ENCODE measurements around the gene POU2AF2. TPM values are rescaled to one million over a fixed set of nuclear protein-coding genes. Genes with fewer than 3 reads are reported as not detected.

Gene POU2AF2
- total RNA-seq, 1 experiment from 2014 or later = 0.35 TPM

DNA sequence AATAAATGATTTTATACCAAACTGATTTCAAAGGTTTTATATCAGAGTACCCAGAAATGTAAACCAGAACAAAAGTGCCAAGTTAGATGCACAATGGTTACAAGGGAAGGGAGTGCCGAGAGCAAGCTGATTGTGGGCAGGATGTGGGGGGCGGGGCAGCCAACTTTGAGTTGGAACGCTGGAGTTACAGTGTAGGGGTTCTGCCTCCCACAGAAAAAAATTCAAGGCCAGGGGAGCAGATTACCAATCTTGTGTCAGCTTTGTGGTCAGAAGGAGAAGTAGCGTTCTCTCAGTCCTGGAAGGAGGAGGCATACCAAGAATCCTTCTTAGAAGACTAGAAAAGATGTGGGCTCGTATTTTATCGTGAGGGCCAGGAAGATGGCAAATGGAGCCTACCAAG is 15.9 kb upstream of the POU2AF2 start:
- CTCF ChIA-PET = no interaction called here
- Mint-ChIP-seq H3K4me3 (ENCODE audit: low read depth, unreplicated experiment) (no peak overlapping the region), H3K4me1 (ENCODE audit: low read depth, unreplicated experiment) (no peaks in the 10 kb centered on the region), H3K9me3 (ENCODE audit: low read depth, unreplicated experiment) (no peaks in the 10 kb centered on the region), H3K27me3 (ENCODE audit: unreplicated experiment) (no peaks in the 10 kb centered on the region), H3K27ac (ENCODE audit: unreplicated experiment) (no peak overlapping the region), H3K36me3 (ENCODE audit: insufficient read depth, unreplicated experiment) (peaks cover 6% of the 10 kb centered on the region)
- no peak for DNase-seq
- BruUV-seq (replicated peaks) = no TSS peak
- intact Hi-C loops (cut with micrococcal nuclease; ENCODE audit: unreplicated experiment) = loop anchor here (1.0 kb wide), 1 partner anchor 781 kb away; no protein-coding TSS in a partner anchor
- TF ChIP-seq, protein P1, sequence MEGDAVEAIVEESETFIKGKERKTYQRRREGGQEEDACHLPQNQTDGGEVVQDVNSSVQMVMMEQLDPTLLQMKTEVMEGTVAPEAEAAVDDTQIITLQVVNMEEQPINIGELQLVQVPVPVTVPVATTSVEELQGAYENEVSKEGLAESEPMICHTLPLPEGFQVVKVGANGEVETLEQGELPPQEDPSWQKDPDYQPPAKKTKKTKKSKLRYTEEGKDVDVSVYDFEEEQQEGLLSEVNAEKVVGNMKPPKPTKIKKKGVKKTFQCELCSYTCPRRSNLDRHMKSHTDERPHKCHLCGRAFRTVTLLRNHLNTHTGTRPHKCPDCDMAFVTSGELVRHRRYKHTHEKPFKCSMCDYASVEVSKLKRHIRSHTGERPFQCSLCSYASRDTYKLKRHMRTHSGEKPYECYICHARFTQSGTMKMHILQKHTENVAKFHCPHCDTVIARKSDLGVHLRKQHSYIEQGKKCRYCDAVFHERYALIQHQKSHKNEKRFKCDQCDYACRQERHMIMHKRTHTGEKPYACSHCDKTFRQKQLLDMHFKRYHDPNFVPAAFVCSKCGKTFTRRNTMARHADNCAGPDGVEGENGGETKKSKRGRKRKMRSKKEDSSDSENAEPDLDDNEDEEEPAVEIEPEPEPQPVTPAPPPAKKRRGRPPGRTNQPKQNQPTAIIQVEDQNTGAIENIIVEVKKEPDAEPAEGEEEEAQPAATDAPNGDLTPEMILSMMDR (IDR thresholded peaks at IDR 0.05; ENCODE audit: unreplicated experiment) = no peak

DNA sequence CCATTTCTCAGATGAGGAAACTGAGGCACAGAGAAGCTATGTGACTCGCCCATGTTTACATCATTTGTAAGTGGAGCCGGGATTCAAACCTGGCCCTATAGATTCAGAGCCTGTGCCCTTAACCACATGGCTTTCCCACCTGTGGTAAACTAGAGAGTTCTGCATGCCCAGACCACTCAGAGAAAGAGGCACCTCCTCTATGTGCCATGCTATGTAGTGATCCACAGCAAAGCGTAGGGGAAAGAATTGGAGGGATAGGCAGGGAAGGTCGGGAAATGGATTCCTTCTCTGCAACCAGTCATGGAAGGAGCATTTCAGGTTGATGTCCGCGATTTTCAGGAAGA is 15.4 kb upstream of the POU2AF2 start:
- BruUV-seq (replicated peaks) = no TSS peak
- H3K9me3 Mint-ChIP-seq (ENCODE audit: low read depth, unreplicated experiment) = no peaks in the 10 kb centered on the region
- peaks cover 6% of the 10 kb centered on the region for H3K36me3 Mint-ChIP-seq (ENCODE audit: insufficient read depth, unreplicated experiment)
- no peak overlapping the region for H3K27ac Mint-ChIP-seq (ENCODE audit: unreplicated experiment)
- CTCF ChIA-PET = interaction anchor here (0.6 to 1.1 kb wide), 2 partner anchors 758 to 795 kb away, joined by 4 to 6 read pairs; no protein-coding TSS in a partner anchor
- intact Hi-C loops (cut with micrococcal nuclease; ENCODE audit: unreplicated experiment) = loop anchor here (1.0 kb wide), 1 partner anchor 782 kb away; no protein-coding TSS in a partner anchor
- TF ChIP-seq, protein P1 (IDR thresholded peaks at IDR 0.05; ENCODE audit: unreplicated experiment) = no peak
- no peak for DNase-seq
- no peaks in the 10 kb centered on the region for H3K4me1 Mint-ChIP-seq (ENCODE audit: low read depth, unreplicated experiment)
- H3K4me3 Mint-ChIP-seq (ENCODE audit: low read depth, unreplicated experiment) = peak overlapping the region; percentile 64
- H3K27me3 Mint-ChIP-seq (ENCODE audit: unreplicated experiment) = no peaks in the 10 kb centered on the region

DNA sequence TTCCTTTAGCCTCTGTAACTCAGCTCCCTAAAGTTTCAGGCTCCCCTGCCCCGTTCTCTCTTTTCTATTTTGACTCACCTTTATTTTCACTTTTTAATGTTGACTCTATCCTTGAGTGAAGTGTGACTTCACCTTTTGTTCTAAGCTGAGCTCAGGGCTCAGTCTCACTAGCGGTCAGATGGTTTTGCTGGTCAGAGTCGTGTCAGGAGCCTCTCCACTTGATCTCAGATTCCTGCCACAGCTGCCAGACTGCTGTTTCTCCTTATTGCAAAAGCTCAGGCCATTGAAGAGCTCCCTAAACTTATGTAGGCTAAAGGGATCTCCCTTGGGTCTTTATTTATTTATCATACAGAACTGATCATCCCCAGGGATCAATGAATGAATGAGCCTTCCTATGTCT is 13.7 kb upstream of the POU2AF2 start:
- no peak for DNase-seq
- CTCF ChIA-PET = interaction anchor here (1.0 kb wide), 1 partner anchor 797 kb away, joined by 3 read pairs; no protein-coding TSS in a partner anchor
- Mint-ChIP-seq H3K4me3 (ENCODE audit: low read depth, unreplicated experiment) (peak overlapping the region; percentile 64), H3K27ac (ENCODE audit: unreplicated experiment) (no peak overlapping the region), H3K27me3 (ENCODE audit: unreplicated experiment) (peaks cover 7% of the 10 kb centered on the region), H3K36me3 (ENCODE audit: insufficient read depth, unreplicated experiment) (peaks cover 6% of the 10 kb centered on the region), H3K4me1 (ENCODE audit: low read depth, unreplicated experiment) (no peaks in the 10 kb centered on the region), H3K9me3 (ENCODE audit: low read depth, unreplicated experiment) (no peaks in the 10 kb centered on the region)
- TF ChIP-seq, protein P1 (IDR thresholded peaks at IDR 0.05; ENCODE audit: unreplicated experiment) = no peak
- no TSS peak for BruUV-seq (replicated peaks)
- intact Hi-C loops (cut with micrococcal nuclease; ENCODE audit: unreplicated experiment) = no loop called here

DNA sequence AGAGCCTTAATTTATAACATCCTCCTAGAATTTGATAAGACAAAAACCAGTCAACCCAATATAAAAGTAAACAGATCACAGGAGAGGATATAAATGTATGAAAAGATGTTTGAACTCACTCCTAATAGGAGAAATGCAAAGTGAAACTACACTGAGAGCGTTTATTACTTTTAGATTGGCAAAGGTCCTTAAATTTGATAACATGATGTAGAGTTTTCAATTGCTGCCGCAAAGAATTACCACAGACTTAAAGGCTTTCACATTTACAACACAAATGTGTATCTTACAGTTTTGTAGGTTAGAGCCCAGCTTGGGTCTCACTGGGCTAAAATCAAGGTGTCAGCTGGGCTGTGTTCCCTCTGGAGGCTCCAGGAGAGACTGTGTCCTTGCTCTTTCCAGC is 9.1 kb upstream of the POU2AF2 start:
- no peak for DNase-seq
- intact Hi-C loops (cut with micrococcal nuclease; ENCODE audit: unreplicated experiment) = no loop called here
- H3K27ac Mint-ChIP-seq (ENCODE audit: unreplicated experiment) = no peak overlapping the region
- H3K9me3 Mint-ChIP-seq (ENCODE audit: low read depth, unreplicated experiment) = no peaks in the 10 kb centered on the region
- H3K4me1 Mint-ChIP-seq (ENCODE audit: low read depth, unreplicated experiment) = no peaks in the 10 kb centered on the region
- no peak overlapping the region for H3K4me3 Mint-ChIP-seq (ENCODE audit: low read depth, unreplicated experiment)
- BruUV-seq (replicated peaks) = no TSS peak
- TF ChIP-seq, protein P1 (IDR thresholded peaks at IDR 0.05; ENCODE audit: unreplicated experiment) = no peak
- H3K36me3 Mint-ChIP-seq (ENCODE audit: insufficient read depth, unreplicated experiment) = no peaks in the 10 kb centered on the region
- CTCF ChIA-PET = no interaction called here
- H3K27me3 Mint-ChIP-seq (ENCODE audit: unreplicated experiment) = peaks cover 34% of the 10 kb centered on the region

Measured in Calu3 (cell line).